Stimulated activated CD4-positive, alpha-beta T cell treated with anti-CD3 and anti-CD28 coated beads, TNF-alpha, amount 100 ng/mL, for 24 hours (primary cell): ENCODE data around the gene PIP5K1C.
"Not testable (repeated sequence)": the region's sequence is repeated elsewhere in the genome, so short reads cannot be mapped to it uniquely, and the experiment has no call there.

Experiments
- DNase-seq, 3 experiments: peaks; one replicate each; pipeline ENCODE4 v3.0.0-alpha.2; 2020; ENCODE audit warnings: low read depth in 3 of 3

Gene PIP5K1C

GRCh38 chr19:3586707-3587346 is 113.4 kb downstream of the PIP5K1C start:
- no peak for DNase-seq

GRCh38 chr19:3586127-3586626 is 114.1 kb downstream of the PIP5K1C start:
- DNase-seq: no peak

GRCh38 chr19:3585301-3586126 is 114.8 kb downstream of the PIP5K1C start, which contains the start of gene GIPC3:
Gene GIPC3, plus strand, starts transcription at chr19:3585478. Its CDS starts 120 bp downstream, at chr19:3585598.
- no peak for DNase-seq

- not testable (repeated sequence) for DNase-seq
Observed at GRCh38 chr19:3584036-3584802, 116.0 kb downstream of the PIP5K1C start.

GRCh38 chr19:3581792-3582191 is 118.5 kb downstream of the PIP5K1C start:
- DNase-seq: not testable (repeated sequence)
